HG02981 (cell line): Measurements from ENCODE around the gene CAMTA1.

Experiments
- ATAC-seq: cut with Tn5 transposase; IDR thresholded peaks from one replicate; pipeline ENCODE4 v1.9.1; 2021; ENCODE audit warnings: mild to moderate bottlenecking, moderate library complexity; ENCODE audit not compliant: unreplicated experiment

Gene CAMTA1

GRCh38 chr1:7476861-7477547 is 691.8 kb downstream of the CAMTA1 start:
- ATAC-seq = no peak

- ATAC-seq = no peak
These were observed 692.3 kb downstream of the CAMTA1 start for GRCh38 chr1:7477593-7477992.

GRCh38 chr1:7478142-7478790 is 693.0 kb downstream of the CAMTA1 start:
- ATAC-seq = no peak

GRCh38 chr1:7478809-7479499 is 693.7 kb downstream of the CAMTA1 start:
- ATAC-seq = no peak

GRCh38 chr1:7479571-7479970 is 694.3 kb downstream of the CAMTA1 start:
- ATAC-seq = no peak

GRCh38 chr1:7481194-7481593 is 695.9 kb downstream of the CAMTA1 start:
- no peak for ATAC-seq

GRCh38 chr1:7482077-7482476 is 696.8 kb downstream of the CAMTA1 start:
- no peak for ATAC-seq

GRCh38 chr1:7482772-7483495 is 697.7 kb downstream of the CAMTA1 start:
- no peak for ATAC-seq

- no peak for ATAC-seq
These were observed 698.6 kb downstream of the CAMTA1 start for GRCh38 chr1:7483634-7484383.

- ATAC-seq = no peak
These were observed 700.0 kb downstream of the CAMTA1 start for GRCh38 chr1:7485086-7485780.

- ATAC-seq = no peak
These were observed 700.6 kb downstream of the CAMTA1 start for GRCh38 chr1:7485826-7486225.

- ATAC-seq = no peak
These were observed 702.7 kb downstream of the CAMTA1 start for GRCh38 chr1:7487766-7488474.

- no peak for ATAC-seq
These were observed 703.2 kb downstream of the CAMTA1 start for GRCh38 chr1:7488475-7488842.

- ATAC-seq = no peak
These were observed 704.3 kb downstream of the CAMTA1 start for GRCh38 chr1:7489586-7489985.

GRCh38 chr1:7490576-7490975 is 705.3 kb downstream of the CAMTA1 start:
- no peak for ATAC-seq

- no peak for ATAC-seq
These were observed 706.0 kb downstream of the CAMTA1 start for GRCh38 chr1:7491109-7491817.

GRCh38 chr1:7491818-7492173 is 706.5 kb downstream of the CAMTA1 start:
- no peak for ATAC-seq

GRCh38 chr1:7493711-7494454 is 708.6 kb downstream of the CAMTA1 start:
- no peak for ATAC-seq
